ENCODE data around the gene ADAD2.

ADAD2 gene

GRCh38 chr16:84177741-84178073 lies 13.2 kb upstream of the ADAD2 start:
- DNase-seq: no peak

- no peak for DNase-seq
Observed at GRCh38 chr16:84178146-84178765, 12.7 kb upstream of the ADAD2 start.

DNA sequence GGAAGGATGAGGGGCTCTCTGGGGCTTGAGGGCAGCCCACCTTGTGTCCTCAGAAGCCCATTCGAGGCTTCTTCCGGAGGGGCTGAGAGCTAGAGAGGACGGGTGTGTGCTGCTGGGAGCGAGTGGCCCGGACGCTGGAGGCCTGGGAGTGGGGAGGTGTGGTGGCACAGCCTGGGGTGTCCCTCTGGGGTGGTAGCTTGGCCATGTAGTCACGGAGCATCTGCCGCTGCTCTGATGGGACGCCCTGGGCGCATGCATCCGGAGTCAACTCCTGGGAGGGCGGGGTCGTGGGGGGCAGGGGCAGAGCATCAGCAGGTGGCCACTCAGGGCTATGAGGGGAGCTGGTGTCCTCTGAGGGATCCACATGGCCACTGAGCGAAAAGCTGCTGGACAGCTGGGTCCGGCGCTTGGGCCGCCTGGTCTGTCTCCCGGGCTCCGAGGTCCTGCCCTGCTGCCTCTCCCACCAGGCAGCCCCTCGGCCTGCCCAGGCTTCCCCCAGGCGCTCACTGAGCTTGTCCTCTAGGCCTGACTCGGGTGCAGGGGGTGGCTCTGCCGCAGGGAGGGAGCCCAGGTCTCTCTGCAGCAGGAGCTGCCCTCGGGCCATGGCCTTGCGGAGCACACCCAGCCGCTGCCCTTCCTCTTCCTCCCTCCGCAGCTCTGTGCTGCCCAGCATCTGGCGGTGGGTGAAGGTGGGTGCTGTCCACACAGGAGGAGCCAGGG lies 11.9 kb upstream of the ADAD2 start:
- DNase-seq: no peak

- no peak for DNase-seq
Observed at GRCh38 chr16:84179612-84180320, 11.2 kb upstream of the ADAD2 start.

DNA sequence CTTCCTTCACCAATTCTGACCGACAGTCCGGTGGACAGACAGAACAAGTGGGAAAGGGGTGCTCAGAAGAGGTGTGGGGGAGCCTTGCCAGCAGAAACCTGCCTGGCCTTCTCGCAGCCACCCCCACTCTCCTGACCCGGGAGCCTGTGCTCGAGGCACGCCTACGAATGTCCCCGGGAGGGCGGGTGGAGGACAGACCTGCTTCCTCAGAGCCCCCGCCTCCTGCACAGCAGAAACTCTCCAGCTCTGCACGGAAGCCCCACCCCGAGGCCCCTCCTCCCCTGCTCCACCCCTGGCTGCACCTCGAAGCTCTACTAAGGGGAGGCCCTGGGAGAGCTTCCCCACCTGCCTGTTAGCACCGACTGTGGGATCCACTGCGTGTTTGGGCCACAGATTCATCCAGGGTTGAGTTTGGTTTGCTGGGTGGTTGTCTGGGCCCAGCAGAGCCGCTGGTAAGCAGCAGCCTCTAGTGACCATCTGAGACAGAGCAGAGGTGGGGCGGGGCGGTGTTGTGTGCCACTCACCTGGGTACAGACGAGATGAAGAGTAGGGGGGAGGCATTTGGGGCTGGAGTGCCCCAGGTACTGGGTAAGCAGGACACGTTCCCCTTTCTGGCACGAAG lies 10.3 kb upstream of the ADAD2 start:
- no peak for DNase-seq

DNA sequence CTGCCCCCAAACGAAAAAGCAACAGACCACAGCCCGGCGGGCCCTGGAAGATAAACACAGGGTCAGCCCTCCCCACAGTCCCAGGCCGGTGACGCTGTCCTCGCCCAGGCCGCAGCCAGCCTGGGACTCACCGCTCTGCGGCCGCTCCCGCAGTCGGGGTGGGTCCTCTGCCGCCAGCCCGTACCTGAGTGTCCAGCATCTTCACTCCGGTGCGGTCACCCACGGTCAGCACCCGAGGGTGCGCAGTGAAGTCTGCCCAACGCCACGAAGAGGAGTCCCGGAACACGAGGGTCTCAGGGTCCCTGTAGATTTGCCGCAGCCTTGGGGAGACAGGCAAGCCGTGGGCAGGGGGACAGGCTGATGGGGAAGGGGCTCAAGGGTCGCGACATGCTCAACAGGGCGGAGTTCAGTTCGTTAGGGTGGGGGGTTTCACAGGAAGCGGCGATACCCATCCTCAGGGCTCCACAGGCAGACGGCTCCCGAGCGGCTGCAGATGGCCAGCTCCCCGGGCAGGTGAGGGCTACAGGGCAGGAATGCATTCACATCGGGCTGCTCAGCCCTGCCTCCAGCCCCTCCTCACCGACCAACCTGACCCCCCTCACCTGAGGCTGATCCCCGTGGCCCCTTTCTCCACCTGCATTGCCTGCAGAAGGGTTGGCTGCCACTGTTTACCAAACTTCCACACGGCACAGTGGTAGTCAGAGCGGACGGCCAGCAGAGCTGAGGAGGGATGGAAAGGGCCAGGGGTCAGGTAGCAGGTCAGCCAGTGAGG lies 9.6 kb upstream of the ADAD2 start:
- no peak for DNase-seq

- no peak for DNase-seq
Observed at GRCh38 chr16:84182104-84182503, 8.9 kb upstream of the ADAD2 start.

- DNase-seq: no peak
Observed at GRCh38 chr16:84182680-84183571, 8.0 kb upstream of the ADAD2 start.

DNA sequence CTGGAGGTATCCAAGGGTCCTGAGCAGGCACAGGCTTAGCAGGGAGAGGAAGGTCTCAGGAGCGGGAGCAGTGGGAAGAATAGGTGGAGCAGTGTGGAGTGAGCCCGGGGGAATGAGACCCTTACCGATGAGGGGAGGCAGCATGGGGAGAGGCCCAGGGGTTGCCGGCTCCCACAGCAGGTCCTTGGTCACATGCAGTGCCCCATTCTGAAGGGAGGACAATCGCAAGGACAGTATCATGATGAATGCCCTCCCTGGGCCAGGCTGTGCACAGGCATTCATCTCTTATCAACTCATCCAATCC lies 7.4 kb upstream of the ADAD2 start:
- DNase-seq: no peak

- DNase-seq: peak in 1 of 2 experiments; percentile 39
Observed at GRCh38 chr16:84183911-84184591, 6.9 kb upstream of the ADAD2 start.

GRCh38 chr16:84184775-84185174 lies 6.2 kb upstream of the ADAD2 start:
- DNase-seq: no peak

DNA sequence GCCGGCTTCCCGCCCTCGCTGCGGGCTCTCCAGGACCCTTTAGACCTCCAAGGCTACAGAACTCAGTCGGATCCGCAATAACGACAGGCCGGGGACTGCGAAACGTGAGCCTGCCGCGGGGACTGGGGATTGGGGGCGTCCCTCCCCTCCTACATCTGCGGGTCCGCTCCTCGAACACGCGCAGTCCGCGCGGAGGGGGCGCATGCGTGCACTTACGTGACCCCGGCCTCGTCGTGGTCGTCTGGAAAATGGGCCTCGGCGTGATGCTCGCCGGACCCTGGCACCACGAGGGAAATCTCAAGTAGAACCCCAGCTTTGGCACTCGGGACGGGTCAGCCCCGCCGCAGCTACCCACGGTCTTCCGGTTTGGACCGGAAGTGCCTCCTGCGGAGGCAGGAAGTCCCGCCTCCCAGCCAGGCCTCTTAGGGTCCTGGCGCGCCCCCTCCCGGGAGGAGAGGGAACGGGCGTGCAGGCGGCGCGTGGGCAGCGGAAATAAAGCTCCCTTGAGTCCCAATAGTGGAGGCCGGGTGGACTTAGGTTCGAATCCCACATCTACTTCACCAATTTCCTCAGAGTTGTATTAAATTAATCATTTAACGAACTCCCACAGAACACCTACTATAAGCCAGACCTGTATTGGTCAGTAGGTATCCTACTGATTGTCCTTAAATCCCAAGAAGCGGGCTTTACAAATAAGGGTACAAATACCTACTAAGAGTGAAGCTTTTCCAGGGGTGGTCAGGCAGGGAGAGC lies 4.1 kb upstream of the ADAD2 start, which contains the start of gene TAF1C:
TSS of gene TAF1C (minus strand) at position 373 of the 753 bp plus-strand sequence. CDS start 2,069 bp downstream, outside the sequence.
- peak; percentile 96 for DNase-seq

DNA sequence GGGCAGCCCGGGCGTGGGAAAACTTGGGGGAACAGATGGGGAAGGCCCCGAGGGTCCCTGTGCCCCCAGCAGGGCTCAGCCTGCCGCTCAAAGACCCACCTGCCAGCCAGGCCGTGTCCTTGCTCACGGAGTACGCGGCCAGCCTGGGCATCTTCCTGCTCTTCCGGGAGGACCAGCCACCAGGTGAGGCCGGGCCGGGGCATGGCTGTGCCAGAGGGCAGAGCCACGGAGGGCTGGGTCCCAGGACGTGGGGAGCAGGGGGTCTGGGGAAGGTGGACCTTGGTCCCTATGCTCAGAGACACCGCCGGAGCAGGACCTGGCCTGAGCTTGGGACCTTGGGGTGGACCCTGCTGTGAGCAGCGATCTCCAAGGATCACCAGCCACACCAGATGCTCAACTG lies 509 bp downstream of the ADAD2 start:
- no peak for DNase-seq

DNA sequence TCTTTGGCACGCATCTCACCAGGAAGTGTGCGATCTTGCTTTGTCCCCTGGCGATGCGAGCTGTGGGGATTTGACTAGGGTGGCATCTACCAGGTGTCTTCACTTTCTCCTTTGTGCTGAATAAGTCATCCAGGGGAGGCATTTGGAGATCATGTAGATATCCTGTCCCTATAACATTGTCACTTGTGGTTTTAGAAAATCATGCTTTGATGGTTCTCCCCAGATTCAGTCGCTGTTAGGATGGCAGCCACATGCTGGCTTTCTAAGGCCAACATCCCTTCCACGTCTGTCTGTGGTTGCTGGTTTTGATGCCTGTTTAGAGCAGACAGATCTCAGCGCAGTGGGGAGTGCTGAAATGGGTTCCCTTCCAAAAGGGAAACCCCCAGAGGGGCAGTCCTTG lies 2.5 kb downstream of the ADAD2 start:
- DNase-seq: no peak

- no peak for DNase-seq
Observed at GRCh38 chr16:84194018-84194417, 3.1 kb downstream of the ADAD2 start.

DNA sequence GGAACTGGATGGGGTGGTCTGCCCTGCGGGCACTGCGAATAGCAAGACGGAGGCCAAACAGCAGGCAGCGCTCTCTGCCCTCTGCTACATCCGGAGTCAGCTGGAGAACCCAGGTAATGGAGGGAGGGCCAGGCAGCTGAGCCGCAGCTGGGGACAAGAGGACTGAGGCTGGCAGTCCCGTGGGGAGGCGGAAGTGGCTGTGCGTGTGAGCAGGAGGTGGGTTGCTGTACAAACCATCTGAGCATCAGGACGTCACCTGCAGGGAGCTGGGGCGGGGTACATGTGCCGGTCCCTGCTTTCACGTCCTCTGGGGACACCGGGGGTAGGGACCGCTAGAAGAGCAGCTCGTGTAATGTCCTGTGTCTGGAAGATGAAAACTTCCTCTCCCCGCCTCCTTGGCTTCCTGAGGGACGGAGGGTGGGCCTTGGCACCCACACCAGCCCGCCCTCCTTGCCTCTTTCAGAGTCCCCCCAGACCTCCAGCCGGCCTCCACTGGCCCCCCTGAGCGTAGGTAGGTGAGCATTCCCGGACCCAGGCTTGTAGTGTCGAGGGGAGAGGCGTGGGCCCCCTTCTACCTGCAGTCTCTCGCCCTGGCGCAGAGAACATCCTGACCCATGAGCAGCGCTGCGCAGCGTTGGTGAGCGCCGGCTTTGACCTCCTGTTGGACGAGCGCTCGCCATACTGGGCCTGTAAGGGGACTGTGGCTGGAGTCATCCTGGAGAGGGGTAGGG lies 3.7 kb downstream of the ADAD2 start:
- peak in 1 of 2 experiments; percentile 40 for DNase-seq

DNA sequence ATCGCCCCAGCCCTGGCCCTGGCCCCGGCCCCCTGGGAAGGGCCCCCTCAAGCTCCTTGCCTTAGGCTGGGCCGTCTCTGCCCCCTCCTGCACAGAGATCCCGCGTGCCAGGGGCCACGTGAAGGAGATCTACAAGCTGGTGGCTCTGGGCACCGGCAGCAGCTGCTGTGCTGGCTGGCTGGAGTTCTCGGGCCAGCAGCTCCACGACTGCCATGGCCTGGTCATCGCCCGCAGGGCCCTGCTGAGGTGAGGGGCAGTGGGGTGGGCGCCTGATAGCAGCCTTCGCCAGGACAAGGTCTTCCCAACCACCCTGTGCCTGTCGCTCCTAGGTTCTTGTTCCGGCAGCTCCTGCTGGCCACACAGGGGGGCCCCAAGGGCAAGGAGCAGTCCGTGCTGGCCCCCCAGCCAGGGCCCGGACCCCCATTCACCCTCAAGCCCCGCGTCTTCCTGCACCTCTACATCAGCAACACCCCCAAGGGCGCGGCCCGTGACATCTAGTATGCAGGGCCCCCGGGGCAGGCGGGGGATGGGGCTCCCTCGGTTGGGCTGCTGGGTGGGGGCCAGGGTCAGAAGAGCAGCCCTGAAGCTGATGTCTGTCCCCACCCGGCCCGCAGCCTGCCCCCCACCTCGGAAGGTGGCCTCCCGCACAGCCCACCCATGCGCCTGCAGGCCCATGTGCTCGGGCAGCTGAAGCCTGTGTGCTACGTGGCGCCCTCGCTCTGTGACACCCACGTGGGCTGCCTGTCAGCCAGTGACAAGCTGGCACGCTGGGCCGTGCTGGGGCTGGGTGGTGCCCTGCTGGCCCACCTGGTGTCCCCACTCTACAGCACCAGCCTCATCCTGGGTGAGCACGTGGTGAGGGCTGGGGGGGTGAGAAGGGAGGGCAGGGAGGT lies 4.5 kb downstream of the ADAD2 start:
- DNase-seq: no peak

- no peak for DNase-seq
Observed at GRCh38 chr16:84196101-84196500, 5.1 kb downstream of the ADAD2 start.
